ENCODE results near the gene PRPF6.

The PRPF6 gene

DNA sequence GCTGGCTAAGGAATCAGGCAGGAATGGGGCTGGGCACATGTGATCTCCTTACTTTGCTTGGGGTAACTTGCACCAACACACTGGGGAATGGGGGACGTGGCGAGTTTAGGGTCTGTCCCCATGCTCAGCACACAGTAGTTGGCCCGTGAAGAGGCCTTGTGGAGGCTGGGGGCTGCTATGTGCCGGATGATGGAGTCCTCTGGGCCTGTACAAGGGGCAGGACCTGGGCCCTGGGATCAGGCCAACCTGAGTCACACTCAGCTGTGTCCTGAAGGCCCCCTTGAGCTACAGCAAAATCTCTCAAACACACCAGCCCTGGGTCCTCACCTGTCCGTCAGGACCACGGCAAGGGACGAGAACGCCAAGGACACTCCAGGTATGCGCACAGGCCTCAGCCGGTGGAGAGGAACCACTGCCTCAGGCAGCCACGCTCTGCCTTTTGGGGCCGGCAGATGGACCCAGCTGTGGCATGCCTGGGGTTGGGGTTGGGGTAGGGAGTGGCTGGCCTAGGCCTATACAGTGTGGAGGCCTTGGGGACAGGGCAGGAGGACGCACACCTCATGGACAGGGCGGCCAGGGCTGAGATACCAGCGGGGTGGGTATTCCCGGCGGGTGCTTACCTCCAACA lies 35.8 kb upstream of the PRPF6 start:
- no peak for ATAC-seq

More for the DNA sequence above, 35.8 kb upstream of the PRPF6 start:
- no peak for TF ChIP-seq TOX (CRISPR knock-in tag; IDR thresholded peaks at IDR 0.05; ENCODE audit: borderline replicate concordance)
- no peak for TF ChIP-seq ZFP30 (CRISPR knock-in tag; IDR thresholded peaks at IDR 0.05)
- TF ChIP-seq ZFP3 (CRISPR knock-in tag; IDR thresholded peaks at IDR 0.05), result no peak
- no peak for TF ChIP-seq OSR1 (CRISPR knock-in tag; IDR thresholded peaks at IDR 0.05)
- no peak for TF ChIP-seq ARNTL (CRISPR knock-in tag; IDR thresholded peaks at IDR 0.05; ENCODE audit: borderline replicate concordance, low read depth)
- TF ChIP-seq ISL1 (CRISPR knock-in tag; IDR thresholded peaks at IDR 0.05), result no peak
- no peak for TF ChIP-seq CREB5 (CRISPR knock-in tag; IDR thresholded peaks at IDR 0.05; ENCODE audit: low read depth)
- no peak for TF ChIP-seq POU6F1 (CRISPR knock-in tag; IDR thresholded peaks at IDR 0.05; ENCODE audit: borderline replicate concordance, low read depth)
- TF ChIP-seq ZNF70 (CRISPR knock-in tag; IDR thresholded peaks at IDR 0.05), result no peak
- TF ChIP-seq PPARA (CRISPR knock-in tag; IDR thresholded peaks at IDR 0.05; ENCODE audit: borderline replicate concordance), result no peak
- no peak for TF ChIP-seq TSHZ2 (CRISPR knock-in tag; IDR thresholded peaks at IDR 0.05)
- TF ChIP-seq ZC3H10 (CRISPR knock-in tag; IDR thresholded peaks at IDR 0.05), result no peak
- no peak for TF ChIP-seq GLIS3 (CRISPR knock-in tag; IDR thresholded peaks at IDR 0.05)
- no peak for TF ChIP-seq CSRNP3 (CRISPR knock-in tag; IDR thresholded peaks at IDR 0.05)
- no peak for TF ChIP-seq ZNF565 (CRISPR knock-in tag; conservative IDR thresholded peaks at IDR 0.05; ENCODE audit: low read depth)
- no peak for TF ChIP-seq PATZ1 (CRISPR knock-in tag; IDR thresholded peaks at IDR 0.05; ENCODE audit: borderline replicate concordance)
- no peak for TF ChIP-seq CSDC2 (CRISPR knock-in tag; IDR thresholded peaks at IDR 0.05)
- no peak for TF ChIP-seq ESRRG (CRISPR knock-in tag; IDR thresholded peaks at IDR 0.05)
- TF ChIP-seq RARB (CRISPR knock-in tag; IDR thresholded peaks at IDR 0.05), result no peak

All from SK-N-SH treated with all-trans-retinoic acid at 6 μM for 48 hours (cell line).